Liver (tissue), 9 donors: ENCODE data around the gene NCOA3. TPM values are rescaled to one million over a fixed set of nuclear protein-coding genes. Genes with fewer than 3 reads are reported as not detected.

Experiments used
- DNase-seq: peaks from one replicate; pipeline ENCODE4 v3.0.0-alpha.2; 2017; ENCODE audit warnings: low spot score
- H3K27ac ChIP-seq, 2 donors: one replicate each; pipeline ENCODE4 v1.7.0; 2013; ENCODE audit warnings: inconsistent platforms in 2 of 2, low read length in 2 of 2, control low read depth in 1 of 2, low read depth in 1 of 2, mild to moderate bottlenecking in 1 of 2
- H3K27me3 ChIP-seq, 4 donors: one replicate each; pipeline versions ENCODE4 v1.6.1 to v1.7.0; 2013; ENCODE audit warnings: low read length in 3 of 4, inconsistent platforms in 1 of 4, mild to moderate bottlenecking in 1 of 4, moderate library complexity in 1 of 4; ENCODE audit not compliant: control insufficient read depth in 4 of 4, insufficient read depth in 4 of 4
- H3K36me3 ChIP-seq, 4 donors: one replicate each; pipeline versions ENCODE4 v1.6.1 to v1.7.0; 2013; ENCODE audit warnings: low read length in 3 of 4, mild to moderate bottlenecking in 3 of 4, low read depth in 1 of 4, moderate library complexity in 1 of 4; ENCODE audit not compliant: control insufficient read depth in 4 of 4, insufficient read depth in 3 of 4
- H3K4me1 ChIP-seq, 4 donors: one replicate each; pipeline versions ENCODE4 v1.6.1 to v1.7.0; 2013; ENCODE audit warnings: low read length in 3 of 4, mild to moderate bottlenecking in 3 of 4, moderate library complexity in 1 of 4; ENCODE audit not compliant: control insufficient read depth in 4 of 4, insufficient read depth in 4 of 4
- H3K4me3 ChIP-seq, 3 donors: one replicate each; pipeline versions ENCODE4 v1.6.1 to v1.7.0; 2013; ENCODE audit warnings: low read length in 3 of 3, control low read depth in 1 of 3, low read depth in 1 of 3, mild to moderate bottlenecking in 1 of 3
- H3K9ac ChIP-seq, 2 donors: one replicate each; pipeline ENCODE4 v1.7.0; 2013; ENCODE audit warnings: low read length in 2 of 2, mild to moderate bottlenecking in 2 of 2, moderate library complexity in 2 of 2, control low read depth in 1 of 2, low read depth in 1 of 2
- H3K9me3 ChIP-seq, 4 donors: one replicate each; pipeline versions ENCODE4 v1.6.1 to v1.7.0; 2013; ENCODE audit warnings: low read length in 3 of 4; ENCODE audit not compliant: control insufficient read depth in 4 of 4
- ATF3 ChIP-seq: IDR thresholded peaks from 2 replicates; pipeline ENCODE4 v1.6.1; 2016; ENCODE audit warnings: antibody characterized with exemption
- CTCF ChIP-seq: fragments of 150-350 bp; IDR thresholded peaks from 2 replicates; pipeline ENCODE4 v1.5.1; 2017; ENCODE audit warnings: improper control_type of control experiment, low read depth, low read length; ENCODE audit not compliant: missing input control
- EGR1 ChIP-seq, 2 donors: IDR thresholded peaks; 2 replicates each; pipeline ENCODE4 v1.6.1; 2016 to 2018; ENCODE audit warnings: antibody characterized with exemption in 2 of 2, low read depth in 2 of 2
- FOXA1 ChIP-seq: IDR thresholded peaks from 2 replicates; pipeline ENCODE4 v1.6.1; 2016; ENCODE audit warnings: antibody characterized with exemption
- FOXA2 ChIP-seq: IDR thresholded peaks from 2 replicates; pipeline ENCODE4 v1.6.1; 2016; ENCODE audit warnings: antibody characterized with exemption
- GABPA ChIP-seq, 2 donors: IDR thresholded peaks in 1 of 2; conservative IDR thresholded peaks in 1 of 2; 2 replicates each; pipeline ENCODE4 v1.6.1; 2016; ENCODE audit warnings: antibody characterized with exemption in 2 of 2, mild to moderate bottlenecking in 1 of 2, moderate library complexity in 1 of 2
- HNF4A ChIP-seq, 2 donors: conservative IDR thresholded peaks; 2 replicates each; pipeline ENCODE4 v1.6.1; 2016; ENCODE audit warnings: antibody characterized with exemption in 2 of 2, mild to moderate bottlenecking in 2 of 2
- HNF4G ChIP-seq: IDR thresholded peaks from 2 replicates; pipeline ENCODE4 v1.6.1; 2016; ENCODE audit warnings: antibody characterized with exemption
- JUND ChIP-seq, 2 donors: IDR thresholded peaks; 2 replicates each; pipeline ENCODE4 v1.6.1; 2016; ENCODE audit warnings: antibody characterized with exemption in 2 of 2
- MAX ChIP-seq: IDR thresholded peaks from 2 replicates; pipeline ENCODE4 v1.6.1; 2016; ENCODE audit warnings: antibody characterized with exemption
- NR2F2 ChIP-seq: IDR thresholded peaks from 2 replicates; pipeline ENCODE4 v1.6.1; 2016; ENCODE audit warnings: antibody characterized with exemption
- RAD21 ChIP-seq, 2 donors: IDR thresholded peaks; 2 replicates each; pipeline ENCODE4 v1.6.1; 2016; ENCODE audit warnings: antibody characterized with exemption in 2 of 2, mild to moderate bottlenecking in 2 of 2
- RXRA ChIP-seq, 2 donors: IDR thresholded peaks; 2 replicates each; pipeline ENCODE4 v1.6.1; 2017 to 2018; ENCODE audit warnings: antibody characterized with exemption in 2 of 2, mild to moderate bottlenecking in 1 of 2
- SP1 ChIP-seq: IDR thresholded peaks from 2 replicates; pipeline ENCODE4 v1.6.1; 2018; ENCODE audit warnings: antibody characterized with exemption, mild to moderate bottlenecking
- TAF1 ChIP-seq: conservative IDR thresholded peaks from 2 replicates; pipeline ENCODE4 v1.6.1; 2016; ENCODE audit warnings: antibody characterized with exemption, mild to moderate bottlenecking
- YY1 ChIP-seq: IDR thresholded peaks from 2 replicates; pipeline ENCODE4 v1.6.1; 2016; ENCODE audit warnings: antibody characterized with exemption, mild to moderate bottlenecking
- ZBTB33 ChIP-seq: IDR thresholded peaks from 2 replicates; pipeline ENCODE4 v1.6.1; 2016; ENCODE audit warnings: antibody characterized with exemption
- WGBS: extraction: QIAGEN DNeasy Blood & Tissue Kit; methylation state at CpG from one replicate; pipeline ENCODE4 v1.1.7; 2013; 5-methylcytosine and 5-hydroxymethylcytosine counted together
- polyA plus RNA-seq, 2 donors: library from polyadenylated mRNA; stranded (reverse) in 1 of 2; unstranded in 1 of 2; fragments of 200-250 nt in 1 of 2; fragments of >200 nt in 1 of 2; fragmentation: Nextera tagmentation in 1 of 2; extraction: Ambion mirVana in 1 of 2; gene quantifications; one replicate each; pipeline versions ENCODE4 v1.2.1 to v1.2.3, GENCODE V29; 2013 to 2015
- total RNA-seq, 2 donors: library from RNA; depleted of rRNA; stranded (reverse); fragments of >200 nt; gene quantifications; one replicate each; pipeline ENCODE4 v1.2.3, GENCODE V29; 2014
- donor health status: healthy.
- donor health status: healthy.
- donor health status: healthy.
- donor health status: healthy.
- donor health status: healthy.

Gene NCOA3
- total and polyA plus RNA-seq, 4 donors = 3.8 to 18.2 (median 8.9) TPM

DNA sequence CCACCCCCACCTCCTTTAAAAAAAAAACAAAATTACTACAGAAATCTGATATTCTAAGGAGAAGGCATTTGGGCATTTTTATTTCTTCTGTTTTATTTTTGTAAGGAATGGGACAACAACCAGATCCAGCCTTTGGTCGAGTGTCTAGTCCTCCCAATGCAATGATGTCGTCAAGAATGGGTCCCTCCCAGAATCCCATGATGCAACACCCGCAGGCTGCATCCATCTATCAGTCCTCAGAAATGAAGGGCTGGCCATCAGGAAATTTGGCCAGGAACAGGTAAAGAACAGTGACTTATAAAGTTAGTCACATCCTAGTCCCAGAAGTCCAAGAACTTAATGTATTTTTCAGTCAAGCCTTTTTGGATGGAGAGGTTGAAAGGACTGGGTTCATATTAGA, 150.6 kb downstream of the NCOA3 start:
- TF ChIP-seq CTCF = no peak
- TF ChIP-seq SP1 = no peak
- TF ChIP-seq GABPA (IDR thresholded peaks at IDR 0.05 in 1 of 2, conservative IDR thresholded peaks at IDR 0.05 in 1 of 2) = no peak
- no peak for TF ChIP-seq EGR1 (IDR thresholded peaks at IDR 0.05; ENCODE audit: low read depth in 2 of 2)
- TF ChIP-seq HNF4G = no peak
- no peak for TF ChIP-seq RAD21 (IDR thresholded peaks at IDR 0.05)
- TF ChIP-seq MAX = no peak
- TF ChIP-seq NR2F2 = no peak
- TF ChIP-seq HNF4A (conservative IDR thresholded peaks at IDR 0.05) = no peak
- TF ChIP-seq ZBTB33 = no peak
- no peak for TF ChIP-seq FOXA1
- TF ChIP-seq JUND (IDR thresholded peaks at IDR 0.05) = no peak
- no peak for TF ChIP-seq FOXA2
- no peak for TF ChIP-seq YY1
- no peak for TF ChIP-seq ATF3
- TF ChIP-seq RXRA (IDR thresholded peaks at IDR 0.05) = no peak
- H3K36me3 ChIP-seq = peaks cover 7 to 50% (median 38%) of the 10 kb centered on the region in 4 donors
- no peak for DNase-seq
- 91% methylated on average over 3 of the region's 3 CpGs for WGBS
- H3K9ac ChIP-seq = no peak overlapping the region
- H3K4me1 ChIP-seq = no peaks in the 10 kb centered on the region
- H3K4me3 ChIP-seq = no peak overlapping the region
- no peaks in the 10 kb centered on the region for H3K9me3 ChIP-seq
- H3K27ac ChIP-seq = no peak overlapping the region
- H3K27me3 ChIP-seq = no peaks in the 10 kb centered on the region

GRCh38 chr20:47652794-47653193, 151.1 kb downstream of the NCOA3 start:
- no peak overlapping the region for H3K9ac ChIP-seq
- no peaks in the 10 kb centered on the region for H3K4me1 ChIP-seq
- no peak overlapping the region for H3K4me3 ChIP-seq
- TF ChIP-seq YY1 = no peak
- no peak for TF ChIP-seq ATF3
- no peak for TF ChIP-seq FOXA2
- TF ChIP-seq SP1 = no peak
- TF ChIP-seq EGR1 (IDR thresholded peaks at IDR 0.05; ENCODE audit: low read depth in 2 of 2) = no peak
- TF ChIP-seq ZBTB33 = no peak
- no peak for TF ChIP-seq NR2F2
- no peak for TF ChIP-seq HNF4G
- TF ChIP-seq FOXA1 = no peak
- no peak for TF ChIP-seq RXRA (IDR thresholded peaks at IDR 0.05)
- no peak for TF ChIP-seq TAF1
- DNase-seq = no peak
- peaks cover 7 to 52% (median 37%) of the 10 kb centered on the region in 4 donors for H3K36me3 ChIP-seq
- no peaks in the 10 kb centered on the region for H3K27me3 ChIP-seq
- no peak overlapping the region for H3K27ac ChIP-seq
- 97% methylated on average over 2 of the region's 2 CpGs for WGBS
- no peaks in the 10 kb centered on the region for H3K9me3 ChIP-seq
